Right cardiac atrium (tissue), 5 donors: ENCODE results near the gene CR1L. TPM values are rescaled to one million over a fixed set of nuclear protein-coding genes. Genes with fewer than 3 reads are reported as not detected.
"Not testable (repeated sequence)": the region's sequence is repeated elsewhere in the genome, so short reads cannot be mapped to it uniquely, and the experiment has no call there.

Experiments used
- ATAC-seq, 2 donors: fragments of 200-7000 bp; cut with Tn5 transposase; one replicate each; pipeline versions ENCODE4 v1.8.0 to v1.9.1; 2020; ENCODE audit warnings: moderate library complexity in 2 of 2, mild to moderate bottlenecking in 1 of 2
- DNase-seq, 3 donors: peaks; one replicate each; pipeline ENCODE4 v3.0.0-alpha.2; 2020
- H3K27ac ChIP-seq: one replicate; pipeline ENCODE4 v1.5.1; 2013; ENCODE audit warnings: mild to moderate bottlenecking, low read length, control low read depth, moderate library complexity
- H3K27me3 ChIP-seq: one replicate; pipeline ENCODE4 v1.6.1; 2013; ENCODE audit not compliant: control insufficient read depth, insufficient read depth
- H3K4me1 ChIP-seq: one replicate; pipeline ENCODE4 v1.6.1; 2013; ENCODE audit warnings: low read length; ENCODE audit not compliant: control insufficient read depth, insufficient read depth
- H3K4me3 ChIP-seq: one replicate; pipeline ENCODE4 v1.5.1; 2013; ENCODE audit warnings: low read length, control low read depth
- H3K9me3 ChIP-seq: one replicate; pipeline ENCODE4 v1.6.1; 2013; ENCODE audit warnings: low read length; ENCODE audit not compliant: control insufficient read depth
- WGBS: extraction: QIAGEN DNeasy Blood & Tissue Kit; methylation state at CpG from one replicate; pipeline ENCODE4 v1.1.7; 2013; 5-methylcytosine and 5-hydroxymethylcytosine counted together
- intact Hi-C, 4 donors: fragments of 100-400 bp; cut with DNase I; formaldehyde crosslinking; loops; one replicate each; pipeline versions ENCODE4 v1.11.0 to v1.14.0; 2022 to 2023
- polyA plus RNA-seq: library from polyadenylated mRNA; stranded (reverse); fragments of 200-250 nt; gene quantifications from one replicate; pipeline ENCODE4 v1.2.3, GENCODE V29; 2013
- total RNA-seq, 4 donors: library from RNA; stranded (reverse); fragmentation: NEBNext Ultra II Directional; extraction: Animal tissue kit (Norgen Biotek cat#: 25700); gene quantifications; one replicate each; pipeline ENCODE4 v1.2.1, GENCODE V29; 2021
- donor health status: healthy with polysubstance abuse.
- donor health status: DM: no; HTN: yes; CAD: no.
- donor health status: DM: no; HTN: no; CAD: no.
- donor health status: DM: no; HTN: yes; CAD: no; lungs with severe emphysema.
- donor health status: DM: yes; HTN: yes; CAD: no.

Gene CR1L
- total and polyA plus RNA-seq, 5 donors, result not detected

DNA sequence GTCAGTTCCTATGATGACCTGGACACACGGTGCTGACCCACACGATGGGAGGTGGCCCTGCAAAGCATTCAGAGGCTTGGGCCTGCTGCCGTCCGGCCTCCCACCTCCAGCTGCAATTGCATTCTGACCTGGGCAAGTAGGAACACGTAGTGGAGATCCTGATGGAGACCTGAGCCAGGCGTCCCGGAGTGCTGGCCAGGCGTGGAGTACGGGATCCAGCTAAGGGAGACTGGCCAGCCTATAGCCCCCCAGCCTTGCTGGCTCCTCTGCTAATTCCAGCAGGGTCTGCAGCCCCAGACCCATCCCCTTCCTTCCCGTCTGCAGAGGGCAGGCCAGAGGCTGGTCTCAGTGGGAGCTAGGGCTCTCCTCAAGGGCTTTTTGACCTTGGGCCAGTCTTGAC, 118.2 kb downstream of the CR1L start:
- intact Hi-C loops, result no loop called here
- Histone ChIP-seq H3K4me3 (no peak overlapping the region), H3K27ac (no peak overlapping the region), H3K27me3 (no peaks in the 10 kb centered on the region), H3K4me1 (peaks cover 1% of the 10 kb centered on the region), H3K9me3 (no peaks in the 10 kb centered on the region)
- 94% methylated on average over 10 of the region's 10 CpGs for WGBS
- DNase-seq (peak in 2 of 3 donors; percentile 37 to 39), ATAC-seq (peak in 1 of 2 donors; percentile 26)

DNA sequence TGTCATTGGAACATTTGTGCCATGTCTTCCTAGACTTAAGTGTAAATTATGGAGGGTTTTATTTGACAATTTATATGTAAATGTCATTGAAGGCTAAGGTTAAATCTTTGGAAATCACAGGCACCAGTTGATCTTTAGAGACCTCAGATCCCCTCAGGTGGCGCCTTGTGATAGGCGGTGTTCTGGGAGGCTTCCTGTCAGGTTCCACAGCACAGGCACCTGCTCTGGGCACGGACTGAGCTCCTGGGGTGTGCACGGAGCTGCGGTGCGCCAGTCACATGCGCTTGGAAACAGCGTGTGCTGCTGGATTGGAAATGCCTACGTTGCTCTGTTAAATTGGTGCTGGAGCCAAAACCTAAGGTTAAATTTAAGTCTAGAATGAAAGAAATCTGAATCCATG, 119.0 kb downstream of the CR1L start:
- ATAC-seq (peak in 1 of 2 donors; percentile 40), DNase-seq (no peak)
- H3K4me1 ChIP-seq, result no peaks in the 10 kb centered on the region
- H3K27ac ChIP-seq, result no peak overlapping the region
- no peaks in the 10 kb centered on the region for H3K27me3 ChIP-seq
- H3K4me3 ChIP-seq, result no peak overlapping the region
- 92% methylated on average over 9 of the region's 9 CpGs for WGBS
- intact Hi-C loops, result no loop called here
- H3K9me3 ChIP-seq, result no peaks in the 10 kb centered on the region

DNA sequence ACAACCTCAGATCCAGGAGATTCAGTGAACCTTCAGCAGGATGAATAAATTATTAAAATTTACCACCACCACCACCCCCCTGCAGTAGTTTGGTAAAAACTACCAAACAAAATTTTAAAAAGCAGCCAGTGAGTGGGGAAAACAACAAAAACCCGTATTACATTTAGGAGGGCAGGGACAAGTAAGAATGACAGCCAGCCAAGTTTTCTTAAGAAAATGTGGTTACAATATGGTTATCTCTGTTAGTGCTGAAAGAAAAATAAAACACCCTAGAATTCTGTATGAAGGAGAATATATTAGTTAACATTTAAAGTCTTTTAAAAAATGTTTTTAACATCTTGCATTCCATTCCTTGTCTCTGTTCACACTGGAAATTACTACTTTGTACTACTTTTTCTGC, 121.6 kb downstream of the CR1L start:
- Histone ChIP-seq H3K27me3 (no peaks in the 10 kb centered on the region), H3K4me3 (no peak overlapping the region), H3K27ac (no peak overlapping the region), H3K9me3 (no peaks in the 10 kb centered on the region), H3K4me1 (no peaks in the 10 kb centered on the region)
- WGBS, result 62% methylated on average over 1 of the region's 1 CpG
- DNase-seq (no peak), ATAC-seq (no peak)
- intact Hi-C loops, result no loop called here

DNA sequence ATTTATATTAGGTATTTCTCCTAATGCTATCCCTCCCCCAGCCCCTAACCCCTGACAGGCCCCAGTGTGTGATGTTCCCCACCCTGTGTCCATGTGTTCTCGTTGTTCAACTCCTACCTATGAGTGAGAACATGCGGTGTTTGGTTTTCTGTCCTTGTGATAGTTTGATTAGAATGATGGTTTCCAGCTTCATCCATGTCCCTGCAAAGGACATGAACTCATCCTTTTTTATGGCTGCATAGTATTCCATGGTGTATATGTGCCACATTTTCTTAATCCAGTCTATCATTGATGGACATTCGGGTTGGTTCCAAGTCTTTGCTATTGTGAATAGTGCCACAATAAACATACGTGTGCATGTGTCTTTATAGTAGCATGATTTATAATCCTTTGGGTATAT, 125.6 kb downstream of the CR1L start:
- H3K27ac ChIP-seq, DNase-seq, H3K9me3 ChIP-seq, ATAC-seq, H3K4me1 ChIP-seq, H3K4me3 ChIP-seq, intact Hi-C loops, H3K27me3 ChIP-seq: not testable (repeated sequence)
- 94% methylated on average over 3 of the region's 4 CpGs for WGBS

Other genes with a start within 250 kb of the CR1L start
- gene CR2, start 190.8 kb upstream of the CR1L start, total RNA-seq, result not detected
- gene CR2, start 190.8 kb upstream of the CR1L start, polyA plus RNA-seq, result not detected
- 1 to 10 TPM; 2.5 to 4.2 (median 3.2) TPM for gene CR1, start 149.0 kb upstream of the CR1L start, total RNA-seq
- 0.16 TPM for gene CR1, start 149.0 kb upstream of the CR1L start, polyA plus RNA-seq
- 10 to 100 TPM; 81.7 to 94.2 (median 86.4) TPM for gene CD46, start 106.9 kb downstream of the CR1L start, total RNA-seq
- 56.3 TPM for gene CD46, start 106.9 kb downstream of the CR1L start, polyA plus RNA-seq